ENCODE measurements around the gene SLC30A2. TPM values are rescaled to one million over a fixed set of nuclear protein-coding genes. Genes with fewer than 3 reads are reported as not detected.

Gene SLC30A2
- total RNA-seq, 1 donor from 2014 or later: not detected

GRCh38 chr1:26081267-26082019 is 35.5 kb upstream of the SLC30A2 start:
- Mint-ChIP-seq H3K27me3 (ENCODE audit: low read depth) (peaks cover 21% of the 10 kb centered on the region), H3K4me3 (no peak overlapping the region), H3K36me3 (ENCODE audit: low read depth) (no peaks in the 10 kb centered on the region), H3K9me3 (no peaks in the 10 kb centered on the region), H3K4me1 (peaks cover 13% of the 10 kb centered on the region), H3K27ac (ENCODE audit: unreplicated experiment) (peak overlapping the region; percentile 62)
- TF ChIP-seq CTCF (conservative IDR thresholded peaks at IDR 0.05): no peak
- no peak for DNase-seq (ENCODE audit: low read depth, low spot score)

GRCh38 chr1:26079960-26080814 is 34.3 kb upstream of the SLC30A2 start:
- no peaks in the 10 kb centered on the region for H3K36me3 Mint-ChIP-seq (ENCODE audit: low read depth)

GRCh38 chr1:26079178-26079563 is 33.3 kb upstream of the SLC30A2 start:
- no peak for DNase-seq (ENCODE audit: low read depth, low spot score)

More at GRCh38 chr1:26079960-26080814, 34.3 kb upstream of the SLC30A2 start:
- H3K4me1 Mint-ChIP-seq: peaks cover 13% of the 10 kb centered on the region
- no peak for DNase-seq (ENCODE audit: low read depth, low spot score)
- no peak for TF ChIP-seq CTCF (conservative IDR thresholded peaks at IDR 0.05)
- peaks cover 17% of the 10 kb centered on the region for H3K27me3 Mint-ChIP-seq (ENCODE audit: low read depth)
- H3K9me3 Mint-ChIP-seq: no peaks in the 10 kb centered on the region
- H3K4me3 Mint-ChIP-seq: no peak overlapping the region
- H3K27ac Mint-ChIP-seq (ENCODE audit: unreplicated experiment): no peak overlapping the region

GRCh38 chr1:26078286-26079177 is 32.6 kb upstream of the SLC30A2 start:
- Mint-ChIP-seq H3K4me3 (no peak overlapping the region), H3K27ac (ENCODE audit: unreplicated experiment) (no peak overlapping the region), H3K4me1 (peaks cover 13% of the 10 kb centered on the region), H3K9me3 (no peaks in the 10 kb centered on the region), H3K36me3 (ENCODE audit: low read depth) (no peaks in the 10 kb centered on the region), H3K27me3 (ENCODE audit: low read depth) (peaks cover 4% of the 10 kb centered on the region)
- no peak for DNase-seq (ENCODE audit: low read depth, low spot score)
- no peak for TF ChIP-seq CTCF (conservative IDR thresholded peaks at IDR 0.05)

More at GRCh38 chr1:26079178-26079563, 33.3 kb upstream of the SLC30A2 start:
- Mint-ChIP-seq H3K27me3 (ENCODE audit: low read depth) (peaks cover 9% of the 10 kb centered on the region), H3K4me3 (no peak overlapping the region), H3K4me1 (peaks cover 13% of the 10 kb centered on the region), H3K36me3 (ENCODE audit: low read depth) (no peaks in the 10 kb centered on the region), H3K9me3 (no peaks in the 10 kb centered on the region), H3K27ac (ENCODE audit: unreplicated experiment) (peak overlapping the region; percentile 32)
- no peak for TF ChIP-seq CTCF (conservative IDR thresholded peaks at IDR 0.05)

- H3K9me3 Mint-ChIP-seq: no peaks in the 10 kb centered on the region
- DNase-seq (ENCODE audit: low read depth, low spot score): no peak
- TF ChIP-seq CTCF (conservative IDR thresholded peaks at IDR 0.05): no peak
These were observed 31.6 kb upstream of the SLC30A2 start for GRCh38 chr1:26077524-26077923.

More at GRCh38 chr1:26077524-26077923, 31.6 kb upstream of the SLC30A2 start:
- Mint-ChIP-seq H3K27ac (ENCODE audit: unreplicated experiment) (no peak overlapping the region), H3K4me3 (no peak overlapping the region), H3K4me1 (peaks cover 13% of the 10 kb centered on the region), H3K27me3 (ENCODE audit: low read depth) (peaks cover under 1% of the 10 kb centered on the region), H3K36me3 (ENCODE audit: low read depth) (no peaks in the 10 kb centered on the region)
